MM.1S (cell line): ENCODE data around the gene BRD1.

ENCODE experiments used
- EZH2phosphoT487 ChIP-seq: fragments of 300-600 bp; sonication (generic); IDR thresholded peaks from 2 replicates; pipeline ENCODE4 v1.6.1; 2018; ENCODE audit warnings: antibody characterized with exemption, low read length
- TF ChIP-seq, protein P1 (sequence below): fragments of 300-600 bp; sonication (generic); IDR thresholded peaks from 2 replicates; pipeline ENCODE4 v1.5.1; 2016; ENCODE audit warnings: antibody characterized with exemption, low read length, mixed read lengths

DNA sequence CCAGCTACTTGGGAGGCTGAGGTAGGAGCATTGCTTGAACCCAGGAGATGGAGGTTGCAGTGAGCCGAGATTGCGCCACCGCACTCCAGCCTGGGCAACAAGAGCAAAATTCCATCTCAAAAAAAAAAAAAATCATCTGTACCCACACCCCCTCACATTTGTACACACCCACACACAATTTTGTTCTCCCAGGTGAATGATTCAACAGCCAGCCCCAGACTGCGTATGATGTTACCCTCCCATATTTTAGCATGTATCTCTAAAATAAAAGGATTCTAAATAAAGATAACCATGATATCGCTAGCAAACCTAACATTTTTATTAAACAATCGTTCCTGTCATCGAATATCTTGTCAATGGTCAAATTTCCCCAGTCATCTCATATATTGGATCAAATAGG lies 65.8 kb downstream of the BRD1 start:
- TF ChIP-seq EZH2phosphoT487, result no peak
- TF ChIP-seq, protein P1, sequence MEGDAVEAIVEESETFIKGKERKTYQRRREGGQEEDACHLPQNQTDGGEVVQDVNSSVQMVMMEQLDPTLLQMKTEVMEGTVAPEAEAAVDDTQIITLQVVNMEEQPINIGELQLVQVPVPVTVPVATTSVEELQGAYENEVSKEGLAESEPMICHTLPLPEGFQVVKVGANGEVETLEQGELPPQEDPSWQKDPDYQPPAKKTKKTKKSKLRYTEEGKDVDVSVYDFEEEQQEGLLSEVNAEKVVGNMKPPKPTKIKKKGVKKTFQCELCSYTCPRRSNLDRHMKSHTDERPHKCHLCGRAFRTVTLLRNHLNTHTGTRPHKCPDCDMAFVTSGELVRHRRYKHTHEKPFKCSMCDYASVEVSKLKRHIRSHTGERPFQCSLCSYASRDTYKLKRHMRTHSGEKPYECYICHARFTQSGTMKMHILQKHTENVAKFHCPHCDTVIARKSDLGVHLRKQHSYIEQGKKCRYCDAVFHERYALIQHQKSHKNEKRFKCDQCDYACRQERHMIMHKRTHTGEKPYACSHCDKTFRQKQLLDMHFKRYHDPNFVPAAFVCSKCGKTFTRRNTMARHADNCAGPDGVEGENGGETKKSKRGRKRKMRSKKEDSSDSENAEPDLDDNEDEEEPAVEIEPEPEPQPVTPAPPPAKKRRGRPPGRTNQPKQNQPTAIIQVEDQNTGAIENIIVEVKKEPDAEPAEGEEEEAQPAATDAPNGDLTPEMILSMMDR, result no peak
